VCaP (cell line): Measurements from ENCODE around the gene SLC39A11.

Experiments used
- H3K27ac ChIP-seq: fragments of 450-650 bp; 2 replicates; pipeline ENCODE4 v1.5.1; 2017
- CTCF ChIP-seq: fragments of 450-650 bp; conservative IDR thresholded peaks from 2 replicates; pipeline ENCODE4 v1.5.1; 2017; ENCODE audit warnings: mild to moderate bottlenecking, moderate library complexity

SLC39A11 gene

GRCh38 chr17:72982680-72983079 is 109.8 kb downstream of the SLC39A11 start:
- TF ChIP-seq CTCF: no peak
- no peak overlapping the region for H3K27ac ChIP-seq

- H3K27ac ChIP-seq: no peak overlapping the region
- no peak for TF ChIP-seq CTCF
Measured at GRCh38 chr17:72978593-72979218, 113.8 kb downstream of the SLC39A11 start.

- H3K27ac ChIP-seq: no peak overlapping the region
- no peak for TF ChIP-seq CTCF
Measured at GRCh38 chr17:72977771-72978417, 114.6 kb downstream of the SLC39A11 start.

- H3K27ac ChIP-seq: no peak overlapping the region
- TF ChIP-seq CTCF: no peak
Measured at GRCh38 chr17:72976971-72977770, 115.3 kb downstream of the SLC39A11 start.

GRCh38 chr17:72975509-72975908 is 117.0 kb downstream of the SLC39A11 start:
- H3K27ac ChIP-seq: no peak overlapping the region
- no peak for TF ChIP-seq CTCF

- H3K27ac ChIP-seq: no peak overlapping the region
- no peak for TF ChIP-seq CTCF
Measured at GRCh38 chr17:72974605-72975232, 117.8 kb downstream of the SLC39A11 start.
